Testis (tissue), 2 donors: ENCODE measurements around the gene SLC46A3.

Experiments
- CTCF ChIP-seq, 3 experiments: fragments of 450-650 bp in 2 of 3; fragments of 200-600 bp in 1 of 3; sonication (generic) in 1 of 3; IDR thresholded peaks; one replicate each; pipeline ENCODE4 v1.5.1; 2016 to 2019; ENCODE audit warnings: antibody characterized with exemption in 3 of 3, mild to moderate bottlenecking in 2 of 3, moderate library complexity in 1 of 3
- POLR2A ChIP-seq: fragments of 450-650 bp; IDR thresholded peaks from one replicate; pipeline ENCODE4 v1.6.1; 2017; ENCODE audit warnings: antibody characterized with exemption, mild to moderate bottlenecking, moderate library complexity

- TF ChIP-seq CTCF (IDR thresholded peaks at IDR 0.05) (no peak), POLR2A (no peak)
Observed at GRCh38 chr13:28741084-28741491, 22.3 kb upstream of the SLC46A3 start.
